ENCODE data around the gene PRKN.

The PRKN gene

DNA sequence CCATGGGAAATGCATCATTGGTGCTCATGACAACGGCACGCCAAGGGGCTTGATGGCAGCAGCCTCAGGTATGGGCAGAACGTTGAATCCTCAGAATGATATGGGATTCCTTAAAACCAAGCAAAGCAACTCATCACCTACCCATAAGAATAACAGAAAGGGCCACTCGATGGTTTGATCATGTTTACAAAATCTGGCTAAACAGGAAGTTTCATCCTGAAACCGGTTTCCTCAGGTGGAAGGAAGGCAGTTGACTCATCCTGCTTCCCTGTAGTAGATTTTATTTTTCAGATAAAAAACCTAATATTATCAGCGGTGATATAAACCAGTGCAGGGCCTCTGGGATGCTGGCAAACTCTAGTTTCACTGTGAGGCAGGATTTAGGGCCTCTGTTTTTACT, 1316.8 kb downstream of the PRKN start:
- DNase-seq (ENCODE audit: low read depth) = no peak

DNA sequence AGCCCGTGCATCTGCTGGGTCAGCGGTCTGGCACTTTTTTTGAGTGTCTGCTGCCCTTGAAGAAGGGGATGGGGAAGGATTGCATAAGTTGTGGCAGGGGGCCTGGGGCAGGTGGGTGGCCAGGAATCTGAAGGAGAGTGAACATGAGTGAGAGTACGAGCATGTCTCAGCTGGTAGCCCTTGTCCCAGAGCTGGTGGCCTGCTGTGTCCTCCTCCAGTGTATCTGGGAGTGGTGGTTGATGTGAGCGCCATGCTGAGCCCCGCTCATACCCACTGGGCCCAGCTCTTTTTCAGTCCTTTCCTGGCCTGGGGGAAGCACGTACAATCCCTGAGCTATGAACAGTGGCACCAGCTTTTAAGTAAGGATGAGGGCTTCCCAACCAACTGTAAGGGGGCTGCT, 1317.5 kb downstream of the PRKN start:
- DNase-seq (ENCODE audit: low read depth) = no peak

DNA sequence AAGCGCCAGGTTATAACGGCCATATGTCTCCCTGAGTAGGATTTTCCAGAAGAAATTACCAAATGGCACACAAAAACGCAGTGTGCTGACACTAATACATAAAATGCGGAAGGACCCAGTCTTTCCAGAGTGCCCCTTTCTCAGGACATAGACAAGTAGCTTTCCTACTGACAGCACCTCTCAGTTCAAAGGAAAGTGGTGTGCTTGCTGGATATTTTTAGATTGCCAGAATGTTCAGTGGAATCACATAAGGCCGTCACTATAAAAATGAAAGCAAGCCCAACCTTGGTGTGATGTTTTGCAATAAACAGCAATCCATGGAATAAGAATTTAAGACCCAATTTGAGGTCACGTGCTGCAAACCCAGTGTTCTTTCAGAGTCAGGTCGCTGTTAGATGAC, 1318.2 kb downstream of the PRKN start:
- DNase-seq (ENCODE audit: low read depth) = no peak

DNA sequence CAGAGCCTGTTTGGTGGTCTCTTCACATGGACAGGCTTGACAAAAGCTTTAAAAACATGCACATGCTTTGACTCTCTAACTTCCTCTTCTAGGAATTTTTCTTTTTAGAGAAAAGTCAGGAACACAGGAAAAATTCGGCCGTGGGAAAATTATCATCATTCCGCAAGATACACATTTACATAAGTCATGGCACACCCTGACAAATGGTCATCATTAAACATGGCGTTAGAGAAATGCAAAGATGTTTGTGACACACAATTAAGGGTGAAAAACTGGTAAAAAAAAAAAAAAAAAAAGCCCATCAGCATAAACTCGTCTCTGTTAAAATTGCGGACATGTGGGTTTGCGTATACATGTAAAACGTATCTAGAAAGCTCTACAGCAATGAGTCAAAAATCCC, 1319.5 kb downstream of the PRKN start:
- no peak for DNase-seq (ENCODE audit: low read depth)

DNA sequence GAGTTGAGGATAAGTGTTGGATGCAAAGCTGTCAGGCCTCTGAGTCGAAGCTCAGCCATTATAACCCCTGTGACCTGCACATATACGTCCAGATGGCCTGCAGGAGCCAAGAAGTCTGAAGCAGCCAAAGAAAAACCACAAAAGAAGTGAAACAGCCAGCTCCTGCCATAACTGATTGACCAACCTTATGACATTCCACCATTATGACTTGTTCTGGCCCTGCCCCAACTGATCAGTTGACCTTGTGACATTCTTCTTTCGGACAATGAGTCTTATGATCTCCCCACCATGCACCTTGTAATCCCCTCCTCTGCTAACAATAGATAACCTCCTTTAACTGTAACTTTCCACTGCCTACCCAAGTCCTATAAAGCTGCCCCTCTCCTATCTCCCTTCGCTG, 1320.0 kb downstream of the PRKN start:
- no peak for DNase-seq (ENCODE audit: low read depth)

DNA sequence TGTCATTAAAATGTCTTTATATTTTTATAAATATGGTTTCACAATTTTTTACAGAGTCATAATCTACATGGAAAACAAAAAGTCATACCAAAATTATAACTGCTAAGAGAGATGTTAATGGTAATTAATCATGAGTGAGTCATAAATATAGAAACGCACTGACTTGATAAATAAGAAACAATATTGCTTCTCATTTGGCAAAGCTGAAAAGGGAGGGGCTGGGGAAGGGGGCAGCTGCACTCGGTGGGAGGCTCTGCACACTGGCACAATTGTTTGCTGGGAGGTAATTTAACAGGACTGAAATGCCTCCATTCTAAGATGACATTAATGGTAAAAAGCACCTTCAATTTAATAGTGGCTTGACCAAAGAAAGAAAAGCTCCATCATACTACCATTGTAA, 1320.5 kb downstream of the PRKN start:
- no peak for DNase-seq (ENCODE audit: low read depth)

DNA sequence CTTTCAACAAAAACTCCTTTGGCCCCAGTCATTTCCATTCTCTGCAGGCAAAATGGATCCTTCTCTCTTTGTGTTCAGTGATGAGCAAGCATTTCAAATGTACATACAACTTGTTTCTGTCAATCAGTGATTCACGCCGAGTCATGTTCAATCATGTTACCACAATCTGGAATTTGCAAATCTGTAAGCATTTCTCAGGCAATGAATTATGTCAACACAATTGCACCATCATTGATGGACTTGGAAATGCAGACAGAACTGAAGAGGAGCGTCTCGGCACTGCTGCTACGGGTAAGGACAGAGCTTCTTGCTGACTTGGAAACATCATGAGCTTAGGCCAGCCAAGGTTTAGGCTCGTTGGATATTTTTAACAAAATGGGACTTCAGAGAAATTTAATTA, 1320.9 kb downstream of the PRKN start:
- no peak for DNase-seq (ENCODE audit: low read depth)

DNA sequence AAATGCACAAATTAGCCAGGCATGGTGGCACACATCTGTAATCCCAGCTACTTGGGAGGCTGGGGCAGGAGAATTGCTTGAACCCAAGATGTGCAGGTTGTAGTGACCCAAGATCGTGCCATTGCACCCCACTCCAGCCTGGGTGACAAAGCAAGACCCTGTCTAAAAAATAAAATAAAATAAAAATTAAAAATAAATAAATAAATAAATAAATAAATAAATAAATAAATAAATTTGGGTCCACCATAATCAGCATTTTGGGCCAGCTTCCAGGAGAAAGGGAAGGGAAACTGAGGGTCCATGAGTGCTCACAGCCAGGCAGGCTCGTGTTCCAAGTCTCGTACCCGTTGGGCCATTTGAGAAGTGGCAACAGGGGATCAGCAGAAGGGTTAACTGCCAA, 1322.1 kb downstream of the PRKN start:
- DNase-seq (ENCODE audit: low read depth) = no peak

DNA sequence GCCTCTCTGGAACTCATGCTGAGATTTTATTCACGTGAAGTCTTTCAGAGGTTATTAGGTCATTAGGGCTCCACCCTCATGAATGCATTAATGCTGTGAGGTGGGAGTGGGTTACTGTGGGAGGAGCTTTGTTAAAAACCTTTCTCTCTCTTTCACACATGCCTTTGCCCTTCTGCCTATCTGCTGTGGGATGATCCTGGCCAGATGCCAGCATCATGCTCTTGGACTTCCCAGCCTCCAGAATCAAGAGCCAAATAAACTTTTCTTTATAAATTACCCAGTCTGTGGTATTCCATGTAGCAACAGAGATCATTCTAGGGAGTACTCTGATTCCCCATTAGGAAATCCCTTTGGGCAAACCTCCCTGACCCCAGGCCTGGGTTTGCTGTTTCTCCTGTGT, 1323.8 kb downstream of the PRKN start:
- DNase-seq (ENCODE audit: low read depth) = no peak

DNA sequence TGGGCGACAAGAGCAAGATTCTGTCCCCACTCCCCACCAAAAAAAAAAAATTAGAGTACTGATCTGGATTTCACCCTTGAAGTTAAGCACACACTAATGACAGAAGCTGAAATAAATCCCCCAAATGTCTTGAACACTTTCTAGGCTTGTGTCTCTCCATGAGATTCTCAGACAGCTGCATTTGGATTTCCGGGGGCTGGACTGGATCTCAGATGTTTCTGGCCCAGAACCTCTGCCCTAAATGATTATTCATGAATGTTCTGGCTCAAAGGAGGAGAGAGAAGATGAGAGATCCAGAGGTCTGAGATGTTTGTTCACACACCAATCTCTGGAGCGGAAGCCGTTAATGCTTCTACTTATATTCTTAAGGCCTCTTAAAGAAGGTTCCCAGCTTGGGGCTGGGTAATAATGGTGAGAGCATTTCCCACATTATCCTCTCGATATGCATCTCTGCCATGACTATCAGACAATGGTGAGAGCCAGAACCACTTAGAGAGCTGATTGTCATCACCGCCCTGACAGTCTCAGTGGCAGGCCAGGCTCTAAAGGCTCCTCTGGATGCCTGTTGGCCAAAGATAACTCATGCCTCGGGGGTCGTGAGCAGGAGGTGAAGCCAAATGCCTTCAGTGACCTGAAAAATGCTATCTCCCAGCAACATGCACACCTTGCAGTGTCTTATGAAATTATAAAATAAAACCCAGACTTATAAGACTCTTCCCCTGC, 1325.8 kb downstream of the PRKN start:
- no peak for DNase-seq (ENCODE audit: low read depth)

DNA sequence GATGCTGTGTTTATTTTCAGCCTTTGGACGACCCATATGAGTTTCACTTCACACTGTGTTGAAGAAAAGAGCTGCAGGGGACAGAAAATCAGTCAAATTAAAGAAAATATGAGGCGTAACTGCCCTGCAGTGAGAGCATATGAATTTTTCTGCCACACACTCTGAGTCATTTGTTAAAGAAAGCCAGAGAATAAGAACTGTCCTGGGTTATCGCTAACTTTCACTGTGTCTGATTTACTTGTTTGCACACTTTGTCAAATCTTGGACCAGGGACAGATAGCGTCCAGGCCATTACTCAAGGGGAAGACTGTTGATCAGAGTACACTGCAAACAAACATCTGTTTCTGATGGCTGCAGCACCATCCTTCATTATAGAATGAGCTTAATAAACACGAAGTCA, 1326.9 kb downstream of the PRKN start:
- DNase-seq (ENCODE audit: low read depth) = no peak

DNA sequence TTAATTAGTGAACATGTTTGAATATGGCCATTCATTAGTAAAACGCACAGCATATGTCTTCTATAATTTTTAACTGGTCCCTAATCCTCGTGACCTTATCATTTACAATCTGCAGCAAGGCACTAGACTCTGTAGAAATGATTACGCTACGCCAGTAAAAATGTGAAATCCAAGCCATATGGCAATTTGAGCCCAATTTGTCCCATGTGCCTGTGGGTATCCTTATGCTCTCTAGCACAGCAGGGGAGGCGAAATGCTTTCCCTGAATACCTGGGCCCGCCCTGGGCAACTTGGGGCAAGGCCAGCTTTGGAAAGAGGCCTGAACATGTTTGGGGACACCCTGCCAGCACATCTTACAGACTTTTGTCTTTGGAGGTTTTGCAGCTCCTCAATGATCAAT, 1331.0 kb downstream of the PRKN start:
- DNase-seq (ENCODE audit: low read depth) = no peak

DNA sequence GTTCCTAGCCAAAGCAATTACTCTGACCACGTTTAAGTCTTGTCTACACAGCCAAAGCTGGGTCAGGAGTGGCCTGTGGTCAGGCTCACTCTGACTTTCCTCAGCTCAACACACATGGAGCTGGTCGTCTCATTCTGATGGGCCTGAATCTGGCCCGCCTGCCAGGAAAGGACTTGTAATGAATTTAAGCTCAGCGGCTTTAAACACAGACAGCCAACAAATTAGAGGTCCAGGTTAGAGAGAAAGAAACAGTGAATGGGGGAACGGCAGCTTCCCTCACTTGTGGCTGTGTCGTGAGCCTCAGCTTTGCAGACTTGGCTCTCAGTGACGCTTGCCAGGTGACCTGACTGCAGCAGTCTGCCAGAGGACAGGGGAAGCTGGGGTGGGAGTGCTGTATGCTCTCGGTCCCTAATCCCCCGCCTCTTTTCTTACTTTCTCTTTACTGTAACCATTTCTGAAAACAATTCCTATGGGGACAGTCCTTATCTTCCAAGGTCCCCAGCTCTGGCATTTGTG, 1331.8 kb downstream of the PRKN start:
- no peak for DNase-seq (ENCODE audit: low read depth)

DNA sequence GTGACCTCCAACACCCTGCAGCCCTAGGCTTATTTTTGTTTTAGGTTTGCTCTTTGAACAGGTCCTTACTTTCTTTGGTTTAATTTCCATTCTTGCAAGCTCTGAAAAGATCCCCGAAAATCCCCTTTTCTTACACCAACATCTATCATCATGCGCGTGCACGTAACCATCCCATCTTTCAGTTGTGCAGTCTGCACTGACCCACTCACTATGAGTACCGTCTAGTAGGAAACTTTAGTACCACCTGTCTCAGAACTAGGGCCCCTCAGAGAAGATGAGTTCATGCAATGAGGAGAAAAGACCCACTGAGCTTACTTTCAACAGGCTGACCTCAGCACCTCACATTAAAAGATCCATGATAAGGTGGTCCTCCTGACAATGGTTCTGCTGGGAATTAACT, 1333.1 kb downstream of the PRKN start:
- DNase-seq (ENCODE audit: low read depth) = no peak

DNA sequence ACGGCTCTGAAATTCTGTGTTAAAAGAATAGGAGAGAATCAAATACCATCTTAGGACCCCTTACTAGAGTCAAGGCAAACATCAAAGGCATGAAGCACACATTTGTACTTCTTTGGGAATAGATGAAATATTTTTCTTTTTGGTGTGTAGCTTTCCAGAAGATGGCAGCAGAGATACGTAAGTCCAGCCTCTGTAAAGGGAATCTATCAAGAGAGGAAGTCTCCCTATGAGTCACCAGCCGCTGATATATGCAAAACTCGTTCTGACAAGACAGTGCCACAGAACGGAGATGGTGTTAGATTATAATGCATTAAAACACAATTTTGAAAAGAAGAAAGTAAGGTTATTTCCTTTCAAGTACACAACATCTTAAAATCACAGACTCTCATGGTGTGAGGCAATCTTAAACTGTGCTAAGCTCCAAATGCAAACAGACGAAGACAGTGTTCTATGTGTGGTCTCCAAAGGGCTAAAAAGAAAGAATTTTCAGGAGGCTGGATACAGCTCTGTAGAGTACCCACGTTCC, 1333.7 kb downstream of the PRKN start:
- DNase-seq (ENCODE audit: low read depth) = peak; percentile 58

DNA sequence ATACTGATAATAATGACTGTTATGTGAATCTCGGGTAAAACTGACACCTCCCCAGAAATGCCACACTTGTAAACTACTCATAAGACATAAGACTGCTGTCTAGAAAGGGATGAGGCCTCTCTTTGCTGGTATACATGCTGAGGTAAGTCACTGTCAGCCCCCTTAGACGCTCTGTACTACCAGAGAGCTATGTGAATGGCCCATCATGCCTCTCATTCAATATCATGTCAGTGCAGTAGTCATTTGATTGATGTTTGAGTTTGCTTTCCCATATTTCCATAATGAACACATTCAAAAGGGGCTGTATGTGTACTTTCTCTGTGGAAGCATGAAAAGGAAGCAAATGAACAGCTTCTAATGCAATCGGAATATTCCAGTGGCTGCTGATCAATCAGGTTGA, 1334.3 kb downstream of the PRKN start:
- DNase-seq (ENCODE audit: low read depth) = no peak

DNA sequence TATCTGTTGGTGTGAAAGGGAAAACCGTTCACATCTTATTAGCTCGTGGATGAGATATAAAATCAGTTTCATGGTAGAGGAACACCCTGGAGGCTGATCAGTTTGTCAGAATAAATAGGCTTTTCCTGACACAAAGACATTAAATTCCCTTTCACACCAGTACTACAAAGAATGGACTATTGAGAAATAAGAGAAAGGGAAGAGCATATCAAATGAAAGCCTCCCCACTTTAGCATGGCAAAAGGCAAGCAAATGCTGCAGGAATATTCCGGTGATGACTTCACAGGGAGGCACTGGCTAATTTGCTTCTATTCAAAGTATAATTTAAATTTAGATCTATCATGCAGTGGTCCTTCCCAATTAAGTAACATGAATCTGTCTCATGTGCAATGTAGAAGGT, 1337.8 kb downstream of the PRKN start:
- DNase-seq (ENCODE audit: low read depth) = no peak

DNA sequence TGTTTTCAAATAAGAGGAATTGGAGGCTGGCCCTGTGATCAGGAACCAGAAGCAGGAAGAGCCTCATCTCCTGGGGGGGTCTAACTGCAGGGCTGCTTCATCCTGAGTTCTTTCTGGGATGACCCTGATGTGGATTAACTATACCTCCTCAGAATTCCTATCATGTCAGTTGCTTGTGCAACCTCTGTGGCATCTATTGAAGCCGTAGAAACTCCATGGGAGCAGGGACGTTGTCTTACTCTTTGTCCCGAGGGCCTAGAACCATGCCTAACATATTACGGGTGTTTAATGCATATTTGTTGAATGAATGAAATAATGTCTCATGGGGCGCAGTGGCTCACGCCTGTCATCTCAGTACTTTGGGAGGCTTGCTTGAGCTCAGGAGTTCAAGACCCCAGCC, 1343.6 kb downstream of the PRKN start:
- DNase-seq (ENCODE audit: low read depth) = no peak

DNA sequence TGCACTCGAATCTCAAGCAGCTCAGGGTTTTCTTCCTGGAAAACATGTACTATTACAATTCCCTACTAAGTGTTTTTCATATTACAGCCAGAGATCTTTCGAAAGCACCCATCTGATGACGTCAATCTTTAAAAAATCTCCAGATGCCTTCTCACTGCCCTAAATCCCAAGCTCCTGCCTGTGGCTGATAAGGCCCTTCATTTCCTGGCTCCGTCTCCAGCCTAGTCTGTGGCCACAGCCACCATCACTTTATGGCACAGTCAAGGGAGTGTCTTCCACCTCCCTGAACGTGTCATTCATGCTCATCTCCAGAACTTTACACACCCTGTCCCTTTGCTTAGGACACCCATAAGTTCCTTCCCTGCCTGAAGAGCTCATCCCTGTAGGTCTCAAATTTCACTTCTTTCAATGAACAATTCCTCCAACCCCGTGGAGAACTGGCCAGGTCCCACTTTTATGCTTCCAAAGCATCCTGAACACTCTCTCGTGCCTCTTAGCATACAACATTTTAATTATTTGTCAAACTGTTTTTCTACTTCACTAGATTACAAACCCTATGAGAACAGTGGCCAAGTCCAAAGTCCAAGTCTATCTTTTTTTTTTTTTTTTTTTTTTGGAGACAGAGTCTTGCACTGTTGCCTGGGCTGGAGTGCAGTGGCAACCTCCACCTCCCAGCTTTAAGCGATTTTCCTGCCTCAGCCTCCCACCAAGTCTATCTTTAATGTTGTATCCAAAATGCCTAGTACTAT, 1347.6 kb downstream of the PRKN start:
- no peak for DNase-seq (ENCODE audit: low read depth)

DNA sequence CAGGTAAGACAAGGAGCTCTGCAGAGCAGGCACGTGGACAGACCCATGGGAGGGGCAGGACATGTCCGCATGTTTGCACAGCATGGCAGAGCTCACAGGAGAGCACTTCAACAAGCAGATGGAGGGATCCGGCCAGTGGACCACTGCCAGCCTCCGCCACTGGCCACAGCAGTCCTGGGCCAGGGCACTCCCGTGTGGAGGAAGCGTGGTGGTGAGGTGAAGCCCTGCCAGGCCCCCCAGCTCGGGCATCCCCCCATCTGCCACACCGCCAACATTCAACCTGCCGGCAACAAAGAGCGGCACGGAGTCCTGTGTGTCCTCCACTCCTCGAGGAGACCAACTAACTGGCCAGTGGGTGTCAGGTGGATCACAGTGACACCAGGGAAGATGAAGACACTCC, 1349.5 kb downstream of the PRKN start:
- no peak for DNase-seq (ENCODE audit: low read depth)

DNA sequence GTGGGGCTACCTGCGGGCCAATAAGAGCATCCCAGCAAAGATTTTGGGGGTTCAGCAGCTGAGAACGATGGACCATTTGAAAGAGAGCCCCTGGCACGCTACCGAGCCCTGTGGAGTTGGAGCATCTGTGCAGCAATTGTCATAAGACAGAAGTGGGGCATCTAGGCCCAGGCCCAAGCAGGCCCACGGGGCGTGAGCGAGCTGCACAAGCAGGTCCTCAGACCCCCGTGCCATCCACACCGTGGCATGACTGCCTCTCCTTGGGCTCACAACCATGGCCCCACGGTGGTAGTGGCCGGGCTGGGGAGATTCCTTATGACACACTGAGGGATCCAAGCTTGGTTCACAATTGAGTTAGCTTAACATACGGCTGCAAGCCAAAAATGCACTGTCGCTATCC, 1350.5 kb downstream of the PRKN start:
- DNase-seq (ENCODE audit: low read depth) = no peak

DNA sequence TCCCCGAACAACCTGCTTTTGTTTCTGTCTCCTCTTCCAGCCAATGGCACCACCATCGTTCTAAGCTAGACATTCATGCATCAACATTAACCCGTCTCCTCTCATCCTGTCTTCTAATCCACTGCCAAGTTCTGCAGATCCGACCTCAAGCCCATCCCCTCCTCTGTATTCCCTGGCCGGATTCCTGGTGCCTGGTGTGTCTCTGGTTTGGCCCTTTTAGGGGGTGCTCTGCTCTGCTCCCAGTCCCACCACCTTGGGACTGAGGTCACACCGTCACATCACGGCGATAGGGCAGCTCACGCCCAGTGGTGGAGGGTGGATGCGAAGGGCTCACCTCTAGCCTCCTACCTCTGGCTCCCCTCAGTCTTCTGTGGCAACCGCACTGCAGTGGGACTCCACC, 1351.2 kb downstream of the PRKN start:
- DNase-seq (ENCODE audit: low read depth) = no peak
